B cell (primary cell): ENCODE measurements around the gene ADAMTS17. TPM values are rescaled to one million over a fixed set of nuclear protein-coding genes. Genes with fewer than 3 reads are reported as not detected.

Source experiments
- ATAC-seq: fragments of 200-7000 bp; cut with Tn5 transposase; one replicate; pipeline ENCODE4 v1.10.0; 2021; ENCODE audit warnings: low read depth, mild to moderate bottlenecking, moderate number of reproducible peaks, moderate library complexity
- CTCF ChIA-PET: fragments of 350-600 bp; sonication (Branson Sonifier 250); formaldehyde crosslinking; loops from one replicate; lab custom pipeline; 2021; ENCODE audit warnings: antibody characterized with exemption, inconsistent platforms; lab: Charles Lee
- POLR2A ChIA-PET: fragments of 350-600 bp; sonication (Branson Sonifier 250); formaldehyde crosslinking; loops from one replicate; lab custom pipeline; 2021; ENCODE audit warnings: antibody characterized with exemption; lab: Charles Lee
- DNase-seq: peaks from one replicate; pipeline ENCODE4 v3.0.0; 2013
- H2AFZ ChIP-seq: 2 replicates; pipeline ENCODE4 v1.6.1; 2012; ENCODE audit warnings: mild to moderate bottlenecking, low read depth, low read length; ENCODE audit not compliant: insufficient read depth, poor library complexity, severe bottlenecking
- H3K27ac ChIP-seq, 2 donors: 1 replicate in 1 of 2; 2 replicates in 1 of 2; pipeline ENCODE4 v1.5.1; 2012 to 2013; ENCODE audit warnings: low read length in 2 of 2, mild to moderate bottlenecking in 2 of 2, moderate library complexity in 1 of 2
- H3K27me3 ChIP-seq, 4 experiments: fragments of 200-600 bp in 1 of 4; sonication (generic) in 1 of 4; replicated peaks in 1 of 4; 1 replicate in 2 of 4; 2 replicates in 2 of 4; pipeline versions ENCODE4 v1.6.1 to v1.7.0; 2013 to 2016; ENCODE audit warnings: low read length in 3 of 4, mild to moderate bottlenecking in 2 of 4, mixed read lengths in 1 of 4, moderate library complexity in 1 of 4; ENCODE audit not compliant: insufficient read depth in 4 of 4, control insufficient read depth in 3 of 4; ENCODE audit errors: control extremely low read depth in 1 of 4
- H3K36me3 ChIP-seq, 2 experiments: replicated peaks in 1 of 2; 1 replicate in 1 of 2; 2 replicates in 1 of 2; pipeline versions ENCODE4 v1.6.1 to v1.7.1; 2013; ENCODE audit warnings: low read length in 1 of 2; ENCODE audit not compliant: insufficient read depth in 2 of 2, control insufficient read depth in 1 of 2; ENCODE audit errors: control extremely low read depth in 1 of 2, extremely low read depth in 1 of 2
- H3K4me1 ChIP-seq, 2 donors: fragments of 200-600 bp in 1 of 2; sonication (generic) in 1 of 2; 1 replicate in 1 of 2; 2 replicates in 1 of 2; pipeline versions ENCODE4 v1.5.1 to v1.6.1; 2013 to 2017; ENCODE audit warnings: low read length in 2 of 2; ENCODE audit not compliant: control insufficient read depth in 2 of 2, insufficient read depth in 2 of 2
- H3K4me2 ChIP-seq: replicated peaks from 2 replicates; pipeline ENCODE3; 2012; ENCODE audit warnings: mild to moderate bottlenecking, low read depth, low read length; ENCODE audit not compliant: poor library complexity, severe bottlenecking
- H3K4me3 ChIP-seq, 5 experiments: fragments of 200-600 bp in 1 of 5; sonication (generic) in 1 of 5; 1 replicate in 3 of 5; 2 replicates in 2 of 5; pipeline versions ENCODE4 v1.5.1 to v1.7.0; 2011 to 2016; ENCODE audit warnings: low read length in 4 of 5, mild to moderate bottlenecking in 4 of 5, low read depth in 2 of 5, control low read depth in 1 of 5, moderate library complexity in 1 of 5; ENCODE audit not compliant: insufficient read depth in 1 of 5; ENCODE audit errors: control extremely low read depth in 1 of 5, extremely low read depth in 1 of 5
- H3K79me2 ChIP-seq: fragments of 200-600 bp; sonication (generic); one replicate; pipeline ENCODE4 v1.6.0; 2016; ENCODE audit warnings: low read length; ENCODE audit not compliant: control insufficient read depth, insufficient read depth
- H3K9ac ChIP-seq: fragments of 200-600 bp; sonication (generic); 2 replicates; pipeline ENCODE4 v1.6.1; 2017; ENCODE audit warnings: mild to moderate bottlenecking, low read length, moderate library complexity
- H3K9me3 ChIP-seq, 3 donors: one replicate each; pipeline versions ENCODE4 v1.6.1 to v1.7.1; 2013; ENCODE audit warnings: low read length in 2 of 3; ENCODE audit not compliant: control insufficient read depth in 2 of 3, insufficient read depth in 1 of 3; ENCODE audit errors: control extremely low read depth in 1 of 3
- H4K20me1 ChIP-seq: 2 replicates; pipeline ENCODE4 v1.6.0; 2012; ENCODE audit warnings: mild to moderate bottlenecking, low read length; ENCODE audit not compliant: insufficient read depth, control insufficient read depth, poor library complexity, severe bottlenecking
- H3K27ac Mint-ChIP-seq: one replicate; pipeline ENCODE4 v1.8.0; 2021; ENCODE audit warnings: mixed read lengths
- H3K27me3 Mint-ChIP-seq: one replicate; pipeline ENCODE4 v1.8.0; 2021; ENCODE audit warnings: mixed read lengths
- H3K4me1 Mint-ChIP-seq: one replicate; pipeline ENCODE4 v1.8.0; 2021; ENCODE audit warnings: mixed read lengths
- H3K4me3 Mint-ChIP-seq: one replicate; pipeline ENCODE4 v1.8.0; 2021; ENCODE audit warnings: mixed read lengths
- H3K9me3 Mint-ChIP-seq: one replicate; pipeline ENCODE4 v1.8.0; 2022; ENCODE audit warnings: mixed read lengths; ENCODE audit not compliant: insufficient read depth
- EZH2 ChIP-seq: IDR thresholded peaks from 2 replicates; pipeline ENCODE4 v1.6.1; 2012; ENCODE audit warnings: borderline replicate concordance, low read depth, mild to moderate bottlenecking, moderate library complexity, low read length; ENCODE audit not compliant: insufficient read depth, poor library complexity, severe bottlenecking
- WGBS: methylation state at CpG from one replicate; pipeline ENCODE4 v1.1.5; 2013; ENCODE audit warnings: missing lambda C conversion rate; ENCODE audit not compliant: insufficient coverage; 5-methylcytosine and 5-hydroxymethylcytosine counted together
- intact Hi-C: fragments of 100-400 bp; cut with micrococcal nuclease; formaldehyde crosslinking; loops from one replicate; pipeline ENCODE4 v1.10.0; 2022
- polyA plus RNA-seq: library from polyadenylated mRNA; depleted of rRNA; stranded (reverse); fragments of >200 nt; gene quantifications from 2 replicates; pipeline ENCODE4 v1.2.3, GENCODE V29; 2012
- total RNA-seq, 2 donors: library from RNA; stranded (reverse); fragments of 120-200 nt in 1 of 2; gene quantifications; 1 replicate in 1 of 2; 2 replicates in 1 of 2; pipeline versions ENCODE4 v1.2.3 to v1.2.4, GENCODE V29; 2013 to 2022
- TF ChIP-seq, protein P1 (sequence below): fragments of 200-600 bp; IDR thresholded peaks from one replicate; pipeline ENCODE4 v1.8.0; 2022; ENCODE audit warnings: antibody characterized with exemption, mild to moderate bottlenecking

The ADAMTS17 gene
- total and polyA plus RNA-seq, 2 donors (not counting 1 experiment from before 2014, with no cell fraction given): 0.10 TPM; not detected in 1

DNA sequence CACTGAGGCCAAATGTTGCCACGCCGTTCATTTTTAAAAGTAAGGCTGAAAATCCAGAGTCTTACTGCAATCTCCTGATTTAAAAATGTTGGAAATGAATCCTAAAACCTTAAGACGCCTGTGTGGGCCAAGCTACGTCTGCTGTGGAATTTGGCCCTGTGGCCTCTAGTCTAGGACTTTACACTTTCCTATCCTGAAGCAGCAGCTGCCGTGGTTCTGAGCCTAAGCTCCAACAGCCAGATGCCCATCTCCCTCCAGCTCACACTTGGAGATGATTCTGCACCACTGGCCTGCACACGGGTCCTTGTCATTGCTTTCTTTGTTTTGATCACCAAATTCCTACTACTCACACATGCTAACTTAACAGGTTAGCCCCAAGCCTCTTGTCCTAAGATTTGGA lies 322.2 kb downstream of the ADAMTS17 start:
- H3K27me3 ChIP-seq: no peaks in the 10 kb centered on the region
- H3K9me3 ChIP-seq: peaks cover 0 to 8% (median 0%) of the 10 kb centered on the region in 3 donors
- no peaks in the 10 kb centered on the region for H3K36me3 ChIP-seq
- no peak overlapping the region for H2AFZ ChIP-seq
- ChIA-PET POLR2A (no interaction called here), CTCF (no interaction called here)
- H3K4me1 ChIP-seq: no peaks in the 10 kb centered on the region
- H3K27ac ChIP-seq: no peak overlapping the region
- intact Hi-C loops: no loop called here
- no peak overlapping the region for H3K9ac ChIP-seq
- WGBS: 93% methylated on average over 6 of the region's 6 CpGs
- H3K4me3 Mint-ChIP-seq: no peak overlapping the region
- H3K4me3 ChIP-seq: no peak overlapping the region
- H3K27me3 Mint-ChIP-seq: peaks cover 5% of the 10 kb centered on the region
- no peaks in the 10 kb centered on the region for H3K4me1 Mint-ChIP-seq
- H3K79me2 ChIP-seq: no peaks in the 10 kb centered on the region
- no peak overlapping the region for H3K4me2 ChIP-seq
- no peak for TF ChIP-seq EZH2
- TF ChIP-seq, protein P1, sequence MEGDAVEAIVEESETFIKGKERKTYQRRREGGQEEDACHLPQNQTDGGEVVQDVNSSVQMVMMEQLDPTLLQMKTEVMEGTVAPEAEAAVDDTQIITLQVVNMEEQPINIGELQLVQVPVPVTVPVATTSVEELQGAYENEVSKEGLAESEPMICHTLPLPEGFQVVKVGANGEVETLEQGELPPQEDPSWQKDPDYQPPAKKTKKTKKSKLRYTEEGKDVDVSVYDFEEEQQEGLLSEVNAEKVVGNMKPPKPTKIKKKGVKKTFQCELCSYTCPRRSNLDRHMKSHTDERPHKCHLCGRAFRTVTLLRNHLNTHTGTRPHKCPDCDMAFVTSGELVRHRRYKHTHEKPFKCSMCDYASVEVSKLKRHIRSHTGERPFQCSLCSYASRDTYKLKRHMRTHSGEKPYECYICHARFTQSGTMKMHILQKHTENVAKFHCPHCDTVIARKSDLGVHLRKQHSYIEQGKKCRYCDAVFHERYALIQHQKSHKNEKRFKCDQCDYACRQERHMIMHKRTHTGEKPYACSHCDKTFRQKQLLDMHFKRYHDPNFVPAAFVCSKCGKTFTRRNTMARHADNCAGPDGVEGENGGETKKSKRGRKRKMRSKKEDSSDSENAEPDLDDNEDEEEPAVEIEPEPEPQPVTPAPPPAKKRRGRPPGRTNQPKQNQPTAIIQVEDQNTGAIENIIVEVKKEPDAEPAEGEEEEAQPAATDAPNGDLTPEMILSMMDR: no peak
- DNase-seq (no peak), ATAC-seq (no peak)
- no peaks in the 10 kb centered on the region for H4K20me1 ChIP-seq
- no peak overlapping the region for H3K27ac Mint-ChIP-seq
- H3K9me3 Mint-ChIP-seq: no peaks in the 10 kb centered on the region

DNA sequence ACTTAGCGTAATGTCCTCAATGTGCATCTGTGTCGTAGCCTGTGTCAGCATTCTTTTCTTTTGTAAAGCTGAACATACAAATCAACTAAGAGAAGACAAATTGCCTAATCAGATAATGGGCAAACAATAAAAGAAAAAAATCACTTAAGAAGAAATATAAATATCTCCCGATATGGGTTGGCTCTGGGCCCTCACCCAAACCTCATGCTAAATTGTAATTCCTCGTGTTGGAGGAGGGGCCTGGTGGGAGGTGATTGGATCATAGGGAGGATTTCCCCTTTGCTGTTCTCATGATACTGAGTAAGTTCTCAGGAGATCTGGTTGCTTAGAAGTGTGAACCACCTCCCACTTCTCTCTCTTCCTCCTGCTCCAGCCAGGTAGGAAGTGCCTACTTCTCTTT lies 323.6 kb downstream of the ADAMTS17 start:
- intact Hi-C loops: no loop called here
- TF ChIP-seq, protein P1: no peak
- no peak for TF ChIP-seq EZH2
- no peaks in the 10 kb centered on the region for H3K79me2 ChIP-seq
- WGBS: 100% methylated on average over 1 of the region's 4 CpGs
- ChIA-PET CTCF (no interaction called here), POLR2A (no interaction called here)
- Mint-ChIP-seq H3K27ac (no peak overlapping the region), H3K27me3 (no peaks in the 10 kb centered on the region), H3K4me1 (no peaks in the 10 kb centered on the region), H3K9me3 (no peaks in the 10 kb centered on the region), H3K4me3 (no peak overlapping the region)
- no peak for ATAC-seq
- no peak for DNase-seq
- no peak overlapping the region for H3K27ac ChIP-seq
- no peaks in the 10 kb centered on the region for H3K27me3 ChIP-seq
- no peak overlapping the region for H3K4me3 ChIP-seq
- H3K4me2 ChIP-seq: no peak overlapping the region
- no peak overlapping the region for H3K9ac ChIP-seq
- H3K4me1 ChIP-seq: no peaks in the 10 kb centered on the region
- H3K9me3 ChIP-seq: peaks cover 0 to 8% (median 0%) of the 10 kb centered on the region in 3 donors
- no peak overlapping the region for H2AFZ ChIP-seq
- no peaks in the 10 kb centered on the region for H3K36me3 ChIP-seq
- H4K20me1 ChIP-seq: no peaks in the 10 kb centered on the region
